K562 (cell line): ENCODE measurements around the gene TBX10. TPM values are rescaled to one million over a fixed set of nuclear protein-coding genes. Genes with fewer than 3 reads are reported as not detected.

Experiments
- CBX3 ChIP-seq, 2 experiments: IDR thresholded peaks; 1 replicate in 1 of 2; 2 replicates in 1 of 2; pipeline ENCODE4 v1.6.1; 2012; ENCODE audit warnings: inconsistent platforms in 2 of 2, low read length in 2 of 2, borderline replicate concordance in 1 of 2, control low read depth in 1 of 2
- CHD7 ChIP-seq: fragments of 200-600 bp; sonication (generic); IDR thresholded peaks from one replicate; pipeline ENCODE4 v1.6.1; 2012; ENCODE audit warnings: mild to moderate bottlenecking, low read depth, low read length, inconsistent platforms
- POLR2AphosphoS5 ChIP-seq: IDR thresholded peaks from 2 replicates; pipeline ENCODE4 v1.6.1; 2011; ENCODE audit warnings: mild to moderate bottlenecking, low read depth, low read length, moderate library complexity; ENCODE audit not compliant: control insufficient read depth, insufficient read depth
- RBM17 ChIP-seq: fragments of 200-400 bp; formaldehyde crosslinking; IDR thresholded peaks from 2 replicates; pipeline ENCODE4 v1.6.1; 2017; ENCODE audit warnings: low read depth, mild to moderate bottlenecking, low read length, borderline replicate concordance
- STAG1 ChIP-seq: sonication (generic); formaldehyde crosslinking; IDR thresholded peaks from 2 replicates; pipeline ENCODE4 v1.5.0; 2020; ENCODE audit warnings: missing genetic modification reagents, borderline replicate concordance
- TFE3 ChIP-seq: fragments of 450-650 bp; formaldehyde crosslinking; IDR thresholded peaks from 2 replicates; pipeline ENCODE4 v1.4.0; 2020; ENCODE audit warnings: mild to moderate bottlenecking, mixed read lengths
- ZBTB2 ChIP-seq: fragments of 450-650 bp; IDR thresholded peaks from 2 replicates; pipeline ENCODE4 v1.6.1; 2016; ENCODE audit warnings: antibody characterized with exemption
- ZBTB8A ChIP-seq: fragments of 450-650 bp; IDR thresholded peaks from 2 replicates; pipeline ENCODE4 v1.6.1; 2018; ENCODE audit warnings: mild to moderate bottlenecking, moderate library complexity; ENCODE audit not compliant: partially characterized antibody
- ZKSCAN3 ChIP-seq: fragments of 250-450 bp; sonication (Bioruptor Pico); IDR thresholded peaks from 2 replicates; pipeline ENCODE4 v1.4.0; 2020
- polyA plus RNA-seq, 8 experiments: library from polyadenylated mRNA; depleted of rRNA in 4 of 8; stranded (reverse) in 5 of 8; unstranded in 3 of 8; fragments of >200 nt; fragmentation: Nextera tagmentation in 2 of 8; fragmentation: Illumina TruSeq in 1 of 8; extraction: Ambion mirVana in 2 of 8; extraction: Trizol in 1 of 8; gene quantifications; 2 replicates each; pipeline versions ENCODE4 v1.2.1 to v1.2.3, GENCODE V29; 2011 to 2014; ENCODE audit warnings: inconsistent platforms in 1 of 8, missing spikeins in 1 of 8
- total RNA-seq, 7 experiments: library from RNA; depleted of rRNA in 6 of 7; stranded (reverse); fragments of >200 nt in 6 of 7; fragmentation: Illumina TruSeq in 2 of 7; extraction: Trizol in 2 of 7; gene quantifications; 2 replicates each; pipeline versions ENCODE4 v1.2.1 to v1.2.3, GENCODE V29; 2011 to 2021; ENCODE audit warnings: low replicate concordance in 1 of 7

Gene TBX10
- total and polyA plus RNA-seq, 9 of the 15 experiments (the other 6 are each of a cell fraction or from before 2014, with no cell fraction given), result not detected

DNA sequence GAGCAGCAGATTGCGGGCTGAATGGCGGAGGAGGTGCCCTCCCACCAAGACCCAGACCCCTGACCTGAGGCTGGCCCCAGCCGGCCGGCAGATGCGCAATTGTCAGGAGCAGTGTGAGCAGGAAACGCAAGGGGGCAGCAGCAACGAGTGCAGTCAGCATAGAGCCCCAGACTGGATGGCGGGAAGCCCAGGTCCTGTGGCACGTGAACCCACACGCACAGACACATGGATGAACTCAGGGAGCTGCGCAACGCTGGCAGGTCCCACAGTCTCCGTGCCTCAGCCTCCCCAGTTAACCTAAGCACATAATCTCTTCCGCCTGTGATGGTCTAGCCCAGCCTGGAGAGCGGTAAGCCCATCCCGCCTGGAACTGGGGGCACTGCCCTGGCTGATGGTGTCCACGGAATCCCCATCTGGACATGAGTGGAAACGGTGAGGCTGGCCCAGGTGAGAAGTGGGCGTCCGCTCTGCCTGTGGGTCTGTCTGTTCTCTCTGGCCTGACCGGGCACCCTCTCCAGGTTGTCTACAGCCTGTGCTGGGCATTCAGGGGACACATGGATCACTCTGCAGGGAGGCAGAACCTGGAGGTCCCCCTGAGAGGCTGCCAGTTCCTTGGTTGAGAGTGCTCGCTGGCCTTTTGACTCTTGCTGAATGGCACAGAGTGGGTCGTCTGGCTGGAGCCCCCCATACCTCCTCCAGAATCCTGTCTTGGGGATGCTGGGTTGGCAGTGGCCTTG is 626 bp upstream of the TBX10 start (continued):
- no peak for TF ChIP-seq CHD7
- no peak for TF ChIP-seq RBM17
- no peak for TF ChIP-seq TFE3 (CRISPR knock-in tag)
- no peak for TF ChIP-seq ZBTB2
- peak in 1 of 2 experiments; percentile 93; a peak in 1 of 3 replicates for TF ChIP-seq CBX3 (IDR thresholded peaks at IDR 0.05; ENCODE audit: borderline replicate concordance in 1 of 2, low read length in 2 of 2)
- no peak for TF ChIP-seq ZBTB8A
- TF ChIP-seq ZKSCAN3, result no peak
- peak; percentile 63 for TF ChIP-seq STAG1
- TF ChIP-seq POLR2AphosphoS5, result no peak
